H9 (cell line): ENCODE data around the gene AK9. TPM values are rescaled to one million over a fixed set of nuclear protein-coding genes. Genes with fewer than 3 reads are reported as not detected.

Experiments
- DNase-seq: peaks from one replicate; pipeline ENCODE4 v3.0.0-alpha.2; 2017
- H2AFZ ChIP-seq: one replicate; pipeline ENCODE4 v1.6.1; 2013; ENCODE audit warnings: mild to moderate bottlenecking, low read length, control low read depth, moderate library complexity
- H2AK5ac ChIP-seq: 2 replicates; pipeline ENCODE4 v1.6.1; 2013; ENCODE audit warnings: low read length, control low read depth, mixed read lengths; ENCODE audit not compliant: insufficient read length
- H2BK120ac ChIP-seq: one replicate; pipeline ENCODE4 v1.6.1; 2013; ENCODE audit warnings: low read depth, mild to moderate bottlenecking, low read length, control low read depth, inconsistent platforms; ENCODE audit not compliant: poor library complexity, severe bottlenecking
- H2BK12ac ChIP-seq: 2 replicates; pipeline ENCODE4 v1.6.1; 2013; ENCODE audit warnings: low read length, control low read depth, mixed read lengths, low read depth; ENCODE audit not compliant: insufficient read length
- H2BK15ac ChIP-seq: 2 replicates; pipeline ENCODE4 v1.6.1; 2013; ENCODE audit warnings: low read depth, low read length, control low read depth
- H2BK20ac ChIP-seq: one replicate; pipeline ENCODE4 v1.6.1; 2013; ENCODE audit warnings: low read depth, mild to moderate bottlenecking, low read length, control low read depth, inconsistent platforms; ENCODE audit not compliant: poor library complexity, severe bottlenecking
- H2BK5ac ChIP-seq: 2 replicates; pipeline ENCODE4 v1.6.1; 2013; ENCODE audit warnings: low read length, control low read depth, mixed read lengths; ENCODE audit not compliant: insufficient read length
- H3K14ac ChIP-seq: 2 replicates; pipeline ENCODE4 v1.6.1; 2013; ENCODE audit warnings: low read length, control low read depth; ENCODE audit not compliant: insufficient read depth
- H3K18ac ChIP-seq: 2 replicates; pipeline ENCODE4 v1.6.1; 2013; ENCODE audit warnings: low read depth, mild to moderate bottlenecking, mixed read lengths, low read length, control low read depth; ENCODE audit not compliant: insufficient read length
- H3K23ac ChIP-seq: 2 replicates; pipeline ENCODE4 v1.6.1; 2013; ENCODE audit warnings: low read length, control low read depth, mixed read lengths, low read depth; ENCODE audit not compliant: insufficient read length
- H3K23me2 ChIP-seq: 2 replicates; pipeline ENCODE4 v1.6.1; 2013; ENCODE audit warnings: low read depth, mild to moderate bottlenecking, mixed read lengths, low read length, control low read depth; ENCODE audit not compliant: insufficient read length, poor library complexity, severe bottlenecking
- H3K27ac ChIP-seq: 2 replicates; pipeline ENCODE4 v1.5.1; 2013; ENCODE audit warnings: low read length, control low read depth, mixed read lengths, low read depth; ENCODE audit not compliant: insufficient read length
- H3K27me3 ChIP-seq: 2 replicates; pipeline ENCODE4 v1.6.1; 2013; ENCODE audit warnings: low read length, control low read depth, inconsistent platforms; ENCODE audit not compliant: insufficient read depth
- H3K4ac ChIP-seq: 2 replicates; pipeline ENCODE4 v1.6.1; 2013; ENCODE audit warnings: low read depth, mild to moderate bottlenecking, control low read depth, inconsistent platforms, low read length, moderate library complexity
- H3K4me1 ChIP-seq: 2 replicates; pipeline ENCODE4 v1.6.1; 2013; ENCODE audit warnings: low read length, control low read depth, inconsistent platforms; ENCODE audit not compliant: insufficient read depth
- H3K4me2 ChIP-seq: 2 replicates; pipeline ENCODE4 v1.6.1; 2013; ENCODE audit warnings: low read length, control low read depth, mixed read lengths; ENCODE audit not compliant: insufficient read length, insufficient read depth
- H3K56ac ChIP-seq: 2 replicates; pipeline ENCODE4 v1.6.1; 2013; ENCODE audit warnings: low read depth, mild to moderate bottlenecking, mixed read lengths, low read length, control low read depth; ENCODE audit not compliant: insufficient read length
- H3K79me1 ChIP-seq: 2 replicates; pipeline ENCODE4 v1.6.1; 2013; ENCODE audit warnings: low read depth, mild to moderate bottlenecking, moderate library complexity, low read length, control low read depth, inconsistent platforms; ENCODE audit not compliant: insufficient read depth, poor library complexity, severe bottlenecking
- H3K79me2 ChIP-seq: 2 replicates; pipeline ENCODE4 v1.6.1; 2013; ENCODE audit warnings: low read length, control low read depth, inconsistent platforms; ENCODE audit not compliant: insufficient read depth
- H3K9ac ChIP-seq: 2 replicates; pipeline ENCODE4 v1.6.1; 2013; ENCODE audit warnings: low read length, control low read depth, mixed read lengths; ENCODE audit not compliant: insufficient read length; ENCODE audit errors: extremely low read depth
- H3K9me3 ChIP-seq: one replicate; pipeline ENCODE4 v1.6.1; 2013; ENCODE audit warnings: low read depth, low read length, inconsistent platforms; ENCODE audit not compliant: control insufficient read depth
- H3T11ph ChIP-seq: one replicate; pipeline ENCODE4 v1.6.1; 2013; ENCODE audit warnings: mild to moderate bottlenecking, low read length, control low read depth, inconsistent platforms
- H4K20me1 ChIP-seq: one replicate; pipeline ENCODE4 v1.6.1; 2013; ENCODE audit not compliant: control insufficient read depth, insufficient read length, insufficient read depth
- H4K5ac ChIP-seq: 2 replicates; pipeline ENCODE4 v1.6.1; 2013; ENCODE audit warnings: low read depth, mild to moderate bottlenecking, mixed read lengths, low read length, control low read depth; ENCODE audit not compliant: insufficient read length
- H4K8ac ChIP-seq: replicated peaks from 2 replicates; pipeline ENCODE4 v1.6.1; 2013; ENCODE audit warnings: low read length, control low read depth, mixed read lengths, low read depth; ENCODE audit not compliant: insufficient read length
- H4K91ac ChIP-seq: 2 replicates; pipeline ENCODE4 v1.6.1; 2013; ENCODE audit warnings: low read depth, mild to moderate bottlenecking, moderate library complexity, mixed read lengths, low read length, control low read depth; ENCODE audit not compliant: insufficient read length
- H3K27ac Mint-ChIP-seq, 3 experiments: 2 replicates in 2 of 3; 3 replicates in 1 of 3; pipeline ENCODE4 v1.8.0; 2020 to 2021; ENCODE audit warnings: mixed read lengths in 3 of 3, mild to moderate bottlenecking in 1 of 3, moderate library complexity in 1 of 3
- H3K27me3 Mint-ChIP-seq: 2 replicates; pipeline ENCODE4 v1.8.0; 2021; ENCODE audit warnings: low read depth, mild to moderate bottlenecking, moderate library complexity, mixed read lengths
- H3K36me3 Mint-ChIP-seq, 3 experiments: 2 replicates in 2 of 3; 3 replicates in 1 of 3; pipeline ENCODE4 v1.8.0; 2020 to 2021; ENCODE audit warnings: low read depth in 3 of 3, mixed read lengths in 3 of 3; ENCODE audit not compliant: insufficient read depth in 1 of 3
- H3K4me1 Mint-ChIP-seq, 2 experiments: 2 replicates each; pipeline ENCODE4 v1.8.0; 2020; ENCODE audit warnings: mixed read lengths in 2 of 2
- H3K4me3 Mint-ChIP-seq, 2 experiments: 2 replicates in 1 of 2; 3 replicates in 1 of 2; pipeline ENCODE4 v1.8.0; 2020 to 2021; ENCODE audit warnings: mild to moderate bottlenecking in 2 of 2, mixed read lengths in 2 of 2, moderate library complexity in 1 of 2
- H3K9me3 Mint-ChIP-seq, 2 experiments: 2 replicates in 1 of 2; 3 replicates in 1 of 2; pipeline ENCODE4 v1.8.0; 2020; ENCODE audit warnings: mild to moderate bottlenecking in 2 of 2, mixed read lengths in 2 of 2, moderate library complexity in 1 of 2
- CTCF ChIP-seq: fragments of 200-600 bp; sonication (generic); conservative IDR thresholded peaks from 3 replicates; pipeline ENCODE4 v1.8.0; 2021; ENCODE audit warnings: antibody characterized with exemption, mild to moderate bottlenecking
- WGBS: extraction: QIAGEN DNeasy Blood & Tissue Kit; methylation state at CpG from one replicate; pipeline ENCODE4 v1.1.7; 2013; ENCODE audit warnings: missing lambda C conversion rate, low lambda C conversion rate, mixed read lengths; ENCODE audit not compliant: insufficient read length; ENCODE audit errors: extremely low coverage; 5-methylcytosine and 5-hydroxymethylcytosine counted together
- total RNA-seq: library from RNA; stranded (reverse); gene quantifications from 2 replicates; pipeline ENCODE4 v1.2.1, GENCODE V29; 2021

The AK9 gene
- total RNA-seq, 1 experiment from 2014 or later, result 2.3 TPM

DNA sequence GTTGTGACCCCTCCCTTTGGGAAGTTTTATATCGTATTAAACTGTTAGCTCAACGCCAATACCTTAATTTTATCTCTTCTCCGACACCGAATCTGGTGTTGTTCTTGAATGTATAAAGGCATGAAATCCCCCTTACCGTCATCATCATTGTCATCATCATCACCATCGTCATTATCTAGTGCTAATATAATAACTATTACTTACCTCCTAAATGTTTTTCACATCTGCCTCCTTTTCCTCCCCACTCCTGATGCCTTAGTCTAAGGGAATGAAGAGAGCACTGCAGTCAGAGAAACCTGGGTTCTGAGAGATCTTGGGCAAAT, 207.3 kb downstream of the AK9 start:
- Histone ChIP-seq H2AK5ac (no peak overlapping the region), H3K23me2 (peaks cover 4% of the 10 kb centered on the region), H3K14ac (no peak overlapping the region), H4K5ac (no peak overlapping the region), H3K79me2 (peaks cover 27% of the 10 kb centered on the region; the same call in 1 of the 2 replicates), H2BK15ac (no peak overlapping the region), H4K91ac (no peak overlapping the region), H3K9me3 (no peaks in the 10 kb centered on the region), H2AFZ (no peak overlapping the region), H4K20me1 (no peaks in the 10 kb centered on the region), H2BK120ac (no peak overlapping the region), H3K4me2 (peak overlapping the region; percentile 89), H3K4ac (no peak overlapping the region), H2BK12ac (no peak overlapping the region), H2BK5ac (no peak overlapping the region), H3K18ac (peak overlapping the region; percentile 26), H3K27ac (no peak overlapping the region), H3K27me3 (no peaks in the 10 kb centered on the region), H2BK20ac (no peak overlapping the region), H3K9ac (peak overlapping the region; percentile 41), H3K79me1 (peaks cover 2% of the 10 kb centered on the region), H3K23ac (no peak overlapping the region), H4K8ac (no peak overlapping the region), H3K4me1 (peaks cover 13% of the 10 kb centered on the region; the same call in 1 of the 2 replicates), H3T11ph (no peak overlapping the region), H3K56ac (no peak overlapping the region)
- no peak for DNase-seq
- no peak for TF ChIP-seq CTCF
- H3K27ac Mint-ChIP-seq, result no peak overlapping the region
- H3K4me1 Mint-ChIP-seq, result peaks cover 43 to 46% of the 10 kb centered on the region in 2 experiments
- H3K9me3 Mint-ChIP-seq, result no peaks in the 10 kb centered on the region
- H3K36me3 Mint-ChIP-seq, result peaks cover 15 to 33% (median 31%) of the 10 kb centered on the region in 3 experiments
- peaks cover 3% of the 10 kb centered on the region; the same call in 1 of the 2 replicates for H3K27me3 Mint-ChIP-seq
- peak overlapping the region; percentile 60 to 76 for H3K4me3 Mint-ChIP-seq
- WGBS, result no CpG with 5 or more reads among the region's 6 CpGs
